Endodermal cell (in vitro differentiated cells): ENCODE results near the gene MYO1F. TPM values are rescaled to one million over a fixed set of nuclear protein-coding genes. Genes with fewer than 3 reads are reported as not detected.

Experiments
- DNase-seq: peaks from one replicate; pipeline ENCODE4 v3.0.0-alpha.2; 2017
- H3K27ac ChIP-seq: 2 replicates; pipeline ENCODE4 v1.5.1; 2013; ENCODE audit warnings: mild to moderate bottlenecking, low read depth, low read length, moderate library complexity
- H3K27me3 ChIP-seq: 2 replicates; pipeline ENCODE4 v1.6.1; 2013; ENCODE audit warnings: mild to moderate bottlenecking, low read length, moderate library complexity; ENCODE audit not compliant: insufficient read depth, control insufficient read depth, poor library complexity, severe bottlenecking
- H3K36me3 ChIP-seq: 2 replicates; pipeline ENCODE4 v1.7.0; 2013; ENCODE audit warnings: mild to moderate bottlenecking, low read length, moderate library complexity; ENCODE audit not compliant: control insufficient read depth, insufficient read depth
- H3K4me1 ChIP-seq: one replicate; pipeline ENCODE4 v1.7.0; 2013; ENCODE audit warnings: low read length; ENCODE audit not compliant: control insufficient read depth, insufficient read depth
- H3K4me3 ChIP-seq: 2 replicates; pipeline ENCODE4 v1.5.1; 2013; ENCODE audit warnings: mild to moderate bottlenecking, low read length, moderate library complexity
- H3K9ac ChIP-seq: 2 replicates; pipeline ENCODE4 v1.6.1; 2013; ENCODE audit warnings: mild to moderate bottlenecking, low read length, moderate library complexity; ENCODE audit not compliant: poor library complexity, severe bottlenecking; ENCODE audit errors: extremely low read depth
- H3K9me3 ChIP-seq: 2 replicates; pipeline ENCODE4 v1.6.1; 2013; ENCODE audit warnings: mild to moderate bottlenecking, low read length, moderate library complexity; ENCODE audit not compliant: control insufficient read depth
- H3K27ac Mint-ChIP-seq: 2 replicates; pipeline ENCODE4 v1.8.0; 2020; ENCODE audit warnings: mixed read lengths
- H3K27me3 Mint-ChIP-seq: 2 replicates; pipeline ENCODE4 v1.8.0; 2021; ENCODE audit warnings: mild to moderate bottlenecking, mixed read lengths; ENCODE audit not compliant: insufficient read depth
- H3K36me3 Mint-ChIP-seq: 2 replicates; pipeline ENCODE4 v1.8.0; 2020; ENCODE audit warnings: low read depth, mixed read lengths
- H3K4me1 Mint-ChIP-seq: 2 replicates; pipeline ENCODE4 v1.8.0; 2020; ENCODE audit warnings: mixed read lengths
- H3K4me3 Mint-ChIP-seq: 2 replicates; pipeline ENCODE4 v1.8.0; 2020; ENCODE audit warnings: mild to moderate bottlenecking, moderate library complexity, mixed read lengths
- H3K9me3 Mint-ChIP-seq: 2 replicates; pipeline ENCODE4 v1.8.0; 2020; ENCODE audit warnings: mild to moderate bottlenecking, mixed read lengths
- CTCF ChIP-seq: fragments of 200-600 bp; sonication (generic); conservative IDR thresholded peaks from 2 replicates; pipeline ENCODE4 v1.5.0; 2021; ENCODE audit warnings: antibody characterized with exemption, mild to moderate bottlenecking
- WGBS, 2 experiments: methylation state at CpG; one replicate each; pipeline versions ENCODE4 v1.1.5 to v1.1.7; 2013; ENCODE audit warnings: missing lambda C conversion rate in 2 of 2, mixed read lengths in 1 of 2; ENCODE audit not compliant: insufficient coverage in 1 of 2, insufficient read length in 1 of 2; 5-methylcytosine and 5-hydroxymethylcytosine counted together
- total RNA-seq, 2 donors: library from RNA; stranded (reverse); fragmentation: NEBNext Ultra II Directional in 1 of 2; extraction: Animal tissue kit (Norgen Biotek cat#: 25700) in 1 of 2; gene quantifications; 2 replicates in 1 of 2; 3 replicates in 1 of 2; pipeline ENCODE4 v1.2.1, GENCODE V29; 2021

MYO1F gene
- total RNA-seq, 2 donors from 2014 or later = 0.57 to 1.1 TPM

DNA sequence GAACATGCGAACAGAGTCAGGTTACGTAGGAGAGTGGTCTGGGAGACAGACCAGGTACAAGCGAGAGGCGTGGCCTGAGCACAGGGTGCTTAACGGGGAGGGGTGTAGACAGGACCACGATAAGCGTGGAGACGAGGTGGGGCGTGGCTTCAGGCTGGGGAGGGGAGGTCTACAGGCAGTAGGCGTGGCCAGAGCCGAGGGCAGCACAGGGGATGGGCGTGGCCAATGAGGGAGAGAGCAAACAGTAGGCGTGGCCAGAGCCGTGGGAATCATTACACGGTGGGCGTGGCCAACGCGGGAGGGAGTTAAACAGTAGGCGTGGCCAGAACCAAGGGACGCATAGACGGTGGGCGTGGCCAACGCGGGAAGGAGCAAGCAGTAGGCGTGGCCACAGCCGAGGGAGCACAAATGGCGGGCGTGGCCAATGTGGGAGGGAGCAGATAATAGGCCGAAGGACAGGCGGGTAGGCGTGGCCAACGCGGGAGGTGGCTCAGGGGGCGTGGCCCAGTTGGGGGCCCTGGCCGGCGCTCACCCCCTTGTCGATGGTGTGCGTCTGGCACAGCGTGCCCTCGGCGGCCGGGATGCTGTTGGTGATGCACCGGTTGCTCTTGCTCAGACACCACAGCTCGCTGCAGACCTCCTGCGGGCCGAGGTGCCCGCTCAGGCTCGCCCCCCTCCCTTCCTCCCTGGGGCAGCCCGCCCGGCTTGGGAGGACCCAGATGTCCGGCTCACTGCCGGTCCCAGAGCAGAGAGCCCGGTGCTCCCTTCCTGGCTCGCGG is 15.2 kb upstream of the MYO1F start:
- Mint-ChIP-seq H3K27me3 (peaks cover 53% of the 10 kb centered on the region), H3K4me1 (no peaks in the 10 kb centered on the region), H3K36me3 (peaks cover 15% of the 10 kb centered on the region), H3K4me3 (peak overlapping the region; percentile 55), H3K27ac (peak overlapping the region; percentile 55), H3K9me3 (peaks cover 15% of the 10 kb centered on the region)
- peak; percentile 100 for DNase-seq
- WGBS, 2 experiments = 5% methylated on average over 42 to 55 of the region's 55 CpGs
- Histone ChIP-seq H3K36me3 (peaks cover 6% of the 10 kb centered on the region), H3K4me1 (no peaks in the 10 kb centered on the region), H3K9ac (no peak overlapping the region), H3K9me3 (peaks cover 14% of the 10 kb centered on the region), H3K27me3 (peaks cover 6% of the 10 kb centered on the region), H3K4me3 (peak overlapping the region; percentile 78), H3K27ac (no peak overlapping the region)
- no peak for TF ChIP-seq CTCF

GRCh38 chr19:8589177-8589714 is 12.0 kb upstream of the MYO1F start:
- Histone ChIP-seq H3K27me3 (peaks cover 6% of the 10 kb centered on the region), H3K9me3 (peaks cover 10% of the 10 kb centered on the region), H3K27ac (no peak overlapping the region), H3K36me3 (peaks cover 3% of the 10 kb centered on the region), H3K4me3 (no peak overlapping the region), H3K9ac (no peak overlapping the region), H3K4me1 (no peaks in the 10 kb centered on the region)
- Mint-ChIP-seq H3K4me1 (no peaks in the 10 kb centered on the region), H3K4me3 (no peak overlapping the region), H3K9me3 (peaks cover 11% of the 10 kb centered on the region), H3K27me3 (peaks cover 66% of the 10 kb centered on the region), H3K36me3 (peaks cover 5% of the 10 kb centered on the region), H3K27ac (no peak overlapping the region)
- DNase-seq = no peak
- TF ChIP-seq CTCF = no peak
- WGBS, 2 experiments = 89 to 93% methylated on average over 23 to 31 of the region's 32 CpGs

GRCh38 chr19:8585894-8586750 is 8.9 kb upstream of the MYO1F start:
- DNase-seq = peak; percentile 97
- Mint-ChIP-seq H3K27me3 (peaks cover 51% of the 10 kb centered on the region), H3K4me1 (no peaks in the 10 kb centered on the region), H3K36me3 (no peaks in the 10 kb centered on the region), H3K4me3 (no peak overlapping the region), H3K9me3 (no peaks in the 10 kb centered on the region), H3K27ac (no peak overlapping the region)
- peak; percentile 95 for TF ChIP-seq CTCF
- Histone ChIP-seq H3K9ac (no peak overlapping the region), H3K36me3 (no peaks in the 10 kb centered on the region), H3K27ac (no peak overlapping the region), H3K4me3 (no peak overlapping the region), H3K27me3 (peaks cover 4% of the 10 kb centered on the region), H3K9me3 (no peaks in the 10 kb centered on the region), H3K4me1 (no peaks in the 10 kb centered on the region)
- WGBS, 2 experiments = 77 to 85% methylated on average over 21 to 34 of the region's 34 CpGs
